GM20000 (cell line): ENCODE data around the gene TMBIM1.

ENCODE experiments used
- DNase-seq: peaks from one replicate; pipeline ENCODE4 v3.0.0; 2012; ENCODE audit warnings: low spot score
- TF ChIP-seq, protein P1 (sequence below): IDR thresholded peaks from 2 replicates; pipeline ENCODE4 v1.5.1; 2012; ENCODE audit warnings: mild to moderate bottlenecking, control low read depth; ENCODE audit errors: extremely low read depth, missing control alignments

TMBIM1 gene

GRCh38 chr2:218244204-218244603 is 48.1 kb downstream of the TMBIM1 start:
- TF ChIP-seq, protein P1, sequence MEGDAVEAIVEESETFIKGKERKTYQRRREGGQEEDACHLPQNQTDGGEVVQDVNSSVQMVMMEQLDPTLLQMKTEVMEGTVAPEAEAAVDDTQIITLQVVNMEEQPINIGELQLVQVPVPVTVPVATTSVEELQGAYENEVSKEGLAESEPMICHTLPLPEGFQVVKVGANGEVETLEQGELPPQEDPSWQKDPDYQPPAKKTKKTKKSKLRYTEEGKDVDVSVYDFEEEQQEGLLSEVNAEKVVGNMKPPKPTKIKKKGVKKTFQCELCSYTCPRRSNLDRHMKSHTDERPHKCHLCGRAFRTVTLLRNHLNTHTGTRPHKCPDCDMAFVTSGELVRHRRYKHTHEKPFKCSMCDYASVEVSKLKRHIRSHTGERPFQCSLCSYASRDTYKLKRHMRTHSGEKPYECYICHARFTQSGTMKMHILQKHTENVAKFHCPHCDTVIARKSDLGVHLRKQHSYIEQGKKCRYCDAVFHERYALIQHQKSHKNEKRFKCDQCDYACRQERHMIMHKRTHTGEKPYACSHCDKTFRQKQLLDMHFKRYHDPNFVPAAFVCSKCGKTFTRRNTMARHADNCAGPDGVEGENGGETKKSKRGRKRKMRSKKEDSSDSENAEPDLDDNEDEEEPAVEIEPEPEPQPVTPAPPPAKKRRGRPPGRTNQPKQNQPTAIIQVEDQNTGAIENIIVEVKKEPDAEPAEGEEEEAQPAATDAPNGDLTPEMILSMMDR: no peak
- no peak for DNase-seq

DNA sequence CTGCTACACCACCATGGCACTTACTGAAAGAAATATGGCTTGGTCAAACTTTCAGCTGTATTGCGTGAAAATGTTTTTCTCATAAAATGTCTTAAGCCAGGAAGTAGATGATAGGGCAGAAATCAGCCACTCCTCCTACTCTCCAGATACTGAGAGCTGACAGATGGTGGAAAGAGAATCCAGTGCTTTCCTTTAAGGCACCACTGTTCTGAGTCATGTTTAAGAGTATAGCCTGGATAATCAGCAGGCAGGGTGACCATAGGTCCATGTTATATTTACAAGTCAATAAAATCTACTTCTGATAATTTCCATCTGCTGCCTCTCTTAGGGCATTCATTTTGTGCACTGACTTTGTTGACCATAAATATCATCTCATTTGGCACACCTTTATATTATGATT is 53.4 kb downstream of the TMBIM1 start:
- DNase-seq: no peak
- TF ChIP-seq, protein P1: no peak

DNA sequence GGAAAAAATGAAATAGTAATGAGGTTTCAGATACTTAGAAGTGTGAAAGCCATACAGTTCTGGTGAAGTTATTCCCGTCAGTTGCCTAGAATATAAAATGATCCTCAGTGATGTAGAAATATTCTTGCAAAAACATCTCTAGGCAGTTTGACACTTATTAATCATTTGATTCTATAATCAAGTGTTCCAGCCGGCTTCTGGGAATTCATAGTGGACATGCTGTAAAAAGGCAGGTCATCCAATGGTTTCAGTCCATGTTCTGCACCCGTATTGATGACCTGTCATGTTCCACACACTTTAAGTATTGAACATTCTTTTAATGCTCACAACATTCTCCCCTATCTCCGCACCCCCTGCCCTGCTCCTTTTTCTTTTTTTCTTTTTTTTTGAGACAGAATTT is 55.5 kb downstream of the TMBIM1 start:
- DNase-seq: no peak
- TF ChIP-seq, protein P1: no peak

DNA sequence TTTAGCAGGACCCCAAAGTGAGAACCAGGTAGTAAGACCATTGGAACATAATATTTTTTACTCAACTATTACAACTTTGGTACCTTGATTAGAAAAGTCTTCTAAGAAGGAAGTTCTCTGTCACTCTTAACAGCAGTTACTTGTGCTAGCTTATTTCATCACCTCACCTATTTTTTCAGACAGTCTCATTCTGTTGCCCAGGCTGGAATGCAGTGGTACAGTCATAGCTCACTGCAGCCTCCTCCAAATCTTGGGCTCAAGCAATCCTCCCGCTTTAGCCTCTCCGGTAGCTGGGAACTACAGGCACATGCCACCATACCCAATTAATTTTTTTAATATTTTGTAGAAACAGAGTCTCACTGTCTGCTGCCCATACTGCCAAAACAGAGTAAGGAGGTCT is 57.3 kb downstream of the TMBIM1 start:
- no peak for DNase-seq
- TF ChIP-seq, protein P1: no peak

DNA sequence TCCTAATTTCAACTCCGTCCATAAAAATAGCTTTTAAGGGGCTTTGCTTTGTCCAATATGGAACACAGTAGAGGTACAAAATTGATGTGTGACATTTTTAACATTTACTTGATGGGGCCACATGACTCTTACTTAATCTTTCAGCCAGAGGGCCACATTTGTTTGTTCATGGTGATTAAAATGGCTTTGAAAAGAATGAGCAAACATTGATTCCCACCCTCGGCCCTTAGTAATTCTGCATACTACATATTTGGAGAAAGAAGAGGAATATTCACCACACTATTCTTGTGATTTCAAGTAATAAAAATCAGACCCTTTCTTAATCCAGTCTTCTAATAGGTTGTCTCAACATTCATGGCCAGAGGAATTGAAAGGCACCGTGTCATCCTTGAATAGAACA is 57.8 kb downstream of the TMBIM1 start:
- no peak for DNase-seq
- TF ChIP-seq, protein P1: no peak

GRCh38 chr2:218233543-218233942 is 58.8 kb downstream of the TMBIM1 start:
- TF ChIP-seq, protein P1: no peak
- no peak for DNase-seq

GRCh38 chr2:218230882-218231281 is 61.4 kb downstream of the TMBIM1 start:
- TF ChIP-seq, protein P1: no peak
- peak; percentile 18 for DNase-seq

GRCh38 chr2:218229851-218230250 is 62.5 kb downstream of the TMBIM1 start:
- TF ChIP-seq, protein P1: no peak
- DNase-seq: no peak
